A549 (cell line): Measurements from ENCODE around the gene CT55. TPM values are rescaled to one million over a fixed set of nuclear protein-coding genes. Genes with fewer than 3 reads are reported as not detected.
"Not testable (repeated sequence)": the region's sequence is repeated elsewhere in the genome, so short reads cannot be mapped to it uniquely, and the experiment has no call there.

Experiments used
- ATAC-seq, 2 experiments: fragments of 200-7000 bp in 1 of 2; fragments of >200 bp in 1 of 2; cut with Nextera tagmentation in 1 of 2; cut with Tn5 transposase in 1 of 2; 3 replicates each; pipeline versions ENCODE4 v1.8.0 to v1.9.1; 2018 to 2020; ENCODE audit warnings: mild to moderate bottlenecking in 1 of 2, moderate library complexity in 1 of 2
- CTCF ChIA-PET: fragments of 300-600 bp; sonication (Branson Sonifier 250); formaldehyde crosslinking; extraction: SDS; loops from one replicate; lab custom pipeline; 2021; ENCODE audit warnings: antibody characterized with exemption, inconsistent platforms; lab: Yijun Ruan, JAX
- POLR2A ChIA-PET: fragments of 350-600 bp; formaldehyde crosslinking; extraction: SDS; loops from one replicate; lab custom pipeline; 2021; ENCODE audit warnings: antibody characterized with exemption, inconsistent platforms; lab: Yijun Ruan, JAX
- DNase-seq, 2 experiments: peaks; one replicate each; pipeline versions ENCODE4 v3.0.0 to v3.0.0-alpha.2; 2011 to 2016; ENCODE audit warnings: low read depth in 1 of 2, low spot score in 1 of 2
- FAIRE-seq: peaks from 2 replicates; lab custom pipeline; 2011; peaks lifted over from hg19 to GRCh38; lab: Jason Lieb, UNC
- H3K27ac ChIP-seq, 2 experiments: fragments of >200 bp; sonication (Bioruptor Twin); formaldehyde crosslinking; 3 replicates each; pipeline ENCODE4 v1.5.1; 2016 to 2017
- H3K4me1 ChIP-seq: fragments of >200 bp; sonication (Bioruptor Twin); formaldehyde crosslinking; 3 replicates; pipeline ENCODE4 v1.6.1; 2016
- H3K4me2 ChIP-seq: fragments of >200 bp; sonication (Bioruptor Twin); formaldehyde crosslinking; 3 replicates; pipeline ENCODE4 v1.6.1; 2016
- H3K4me3 ChIP-seq: fragments of >200 bp; sonication (Bioruptor Twin); formaldehyde crosslinking; 3 replicates; pipeline ENCODE4 v1.5.1; 2016
- H3K9me3 ChIP-seq: fragments of >200 bp; sonication (Bioruptor Twin); formaldehyde crosslinking; 3 replicates; pipeline ENCODE4 v1.6.1; 2016
- ATOH8 ChIP-seq: fragments of 250-450 bp; sonication (Bioruptor Pico); IDR thresholded peaks from 2 replicates; pipeline ENCODE4 v1.5.0; 2020; ENCODE audit warnings: low read depth, mild to moderate bottlenecking, moderate library complexity
- BHLHE40 ChIP-seq: IDR thresholded peaks from 2 replicates; pipeline ENCODE4 v1.6.1; 2012; ENCODE audit warnings: low read depth, low read length, inconsistent platforms
- CBX8 ChIP-seq: fragments of 200-600 bp; sonication (generic); IDR thresholded peaks from 2 replicates; pipeline ENCODE4 v1.6.1; 2016
- CEBPB ChIP-seq, 2 experiments: fragments of >200 bp in 1 of 2; sonication (Bioruptor Twin) in 1 of 2; formaldehyde crosslinking in 1 of 2; IDR thresholded peaks; 2 replicates each; pipeline ENCODE4 v1.6.1; 2012 to 2016
- CHD2 ChIP-seq: fragments of 150-350 bp; IDR thresholded peaks from 2 replicates; pipeline ENCODE4 v1.6.1; 2014; ENCODE audit warnings: low read length; ENCODE audit not compliant: partially characterized antibody
- CTCF ChIP-seq: fragments of >200 bp; sonication (Bioruptor Twin); formaldehyde crosslinking; IDR thresholded peaks from 3 replicates; pipeline ENCODE4 v1.5.1; 2016
- EHMT2 ChIP-seq: fragments of 200-600 bp; sonication (generic); IDR thresholded peaks from 2 replicates; pipeline ENCODE4 v1.6.1; 2016; ENCODE audit warnings: antibody characterized with exemption, low read depth, mild to moderate bottlenecking, moderate library complexity
- EP300 ChIP-seq, 2 experiments: fragments of >200 bp; sonication (Bioruptor Twin); formaldehyde crosslinking; IDR thresholded peaks; 2 replicates in 1 of 2; 3 replicates in 1 of 2; pipeline ENCODE4 v1.6.1; 2016 to 2017
- HDAC2 ChIP-seq: fragments of 200-600 bp; sonication (generic); IDR thresholded peaks from 2 replicates; pipeline ENCODE4 v1.6.1; 2016
- HEYL ChIP-seq: fragments of 250-450 bp; sonication (Bioruptor Pico); IDR thresholded peaks from 2 replicates; pipeline ENCODE4 v1.8.0; 2021; ENCODE audit warnings: mild to moderate bottlenecking, moderate library complexity
- HOXA7 ChIP-seq: fragments of 250-450 bp; sonication (Bioruptor Pico); IDR thresholded peaks from 2 replicates; pipeline ENCODE4 v1.5.0; 2020; ENCODE audit warnings: mild to moderate bottlenecking, moderate library complexity
- KDM1A ChIP-seq: fragments of 200-600 bp; sonication (generic); IDR thresholded peaks from 2 replicates; pipeline ENCODE4 v1.6.1; 2016; ENCODE audit warnings: low read depth, mild to moderate bottlenecking
- MYC ChIP-seq: IDR thresholded peaks from 2 replicates; pipeline ENCODE4 v1.6.1; 2012; ENCODE audit warnings: mild to moderate bottlenecking, inconsistent platforms, low read length, improper control_type of control experiment, borderline replicate concordance
- PHF8 ChIP-seq: fragments of 200-600 bp; sonication (generic); IDR thresholded peaks from 2 replicates; pipeline ENCODE4 v1.6.1; 2016; ENCODE audit warnings: low read depth, mild to moderate bottlenecking, antibody characterized with exemption, moderate library complexity, borderline replicate concordance
- RAD21 ChIP-seq, 2 experiments: fragments of >200 bp in 1 of 2; sonication (Bioruptor Twin) in 1 of 2; formaldehyde crosslinking in 1 of 2; IDR thresholded peaks in 1 of 2; conservative IDR thresholded peaks in 1 of 2; 2 replicates in 1 of 2; 3 replicates in 1 of 2; pipeline ENCODE4 v1.6.1; 2012 to 2018; ENCODE audit warnings: inconsistent platforms in 1 of 2
- RARB ChIP-seq: fragments of 250-450 bp; sonication (Bioruptor Pico); IDR thresholded peaks from 2 replicates; pipeline ENCODE4 v1.8.0; 2021; ENCODE audit warnings: mild to moderate bottlenecking, moderate library complexity
- RCOR1 ChIP-seq: fragments of 150-350 bp; IDR thresholded peaks from 2 replicates; pipeline ENCODE4 v1.6.1; 2014; ENCODE audit warnings: antibody characterized with exemption, low read length, low read depth
- RNF2 ChIP-seq: fragments of 200-600 bp; sonication (generic); IDR thresholded peaks from 2 replicates; pipeline ENCODE4 v1.6.1; 2016; ENCODE audit warnings: low read depth, mild to moderate bottlenecking, antibody characterized with exemption, moderate library complexity, borderline replicate concordance
- SMC3 ChIP-seq: fragments of >200 bp; sonication (Bioruptor Twin); formaldehyde crosslinking; IDR thresholded peaks from 3 replicates; pipeline ENCODE4 v1.6.1; 2018; ENCODE audit warnings: inconsistent platforms
- ZNF302 ChIP-seq: fragments of 250-450 bp; sonication (Bioruptor Pico); IDR thresholded peaks from 2 replicates; pipeline ENCODE4 v1.9.0; 2021; ENCODE audit warnings: inconsistent platforms, mild to moderate bottlenecking, moderate library complexity
- WGBS: methylation state at CpG from one replicate; pipeline ENCODE4 v1.1.6; 2017; ENCODE audit errors: missing lambda C conversion rate; 5-methylcytosine and 5-hydroxymethylcytosine counted together
- polyA plus RNA-seq, 4 experiments: library from polyadenylated mRNA; depleted of rRNA in 3 of 4; stranded (reverse); fragments of >200 nt; fragmentation: RNase III in 1 of 4; extraction: RNeasy Plus Mini Kit Qiagen cat#74134 plus additional on column Dnase treatment in 1 of 4; gene quantifications; 2 replicates in 3 of 4; 3 replicates in 1 of 4; pipeline ENCODE4 v1.2.3, GENCODE V29; 2011 to 2017
- TF ChIP-seq, protein P1 (sequence below): fragments of 150-350 bp; IDR thresholded peaks from 2 replicates; pipeline ENCODE4 v1.6.1; 2014; ENCODE audit warnings: low read depth, mild to moderate bottlenecking, low read length

Gene CT55
- polyA plus RNA-seq, 2 of the 4 experiments (the other 2 are of a cell fraction), result 0.05 TPM; not detected in 1

DNA sequence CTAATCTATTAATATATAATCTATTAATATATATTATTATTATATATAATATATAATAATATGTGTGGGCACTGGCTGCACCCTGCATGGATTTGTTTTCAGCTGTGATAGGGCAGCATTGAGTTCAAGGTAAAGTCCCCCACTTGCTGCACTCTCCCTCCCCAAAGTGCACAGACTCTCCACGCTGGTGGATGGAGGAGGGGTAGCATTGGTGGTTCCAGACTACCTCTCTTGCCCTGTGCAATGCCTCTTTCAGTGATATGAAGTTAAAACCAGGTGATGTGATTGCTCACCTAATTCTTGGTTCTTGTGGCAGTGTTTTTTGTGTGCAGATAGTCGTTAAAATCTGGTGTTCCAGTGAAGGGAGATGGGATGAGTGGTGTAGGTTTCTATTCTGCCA, 55.1 kb downstream of the CT55 start:
- H3K4me1 ChIP-seq, DNase-seq, ATAC-seq, H3K27ac ChIP-seq, POLR2A ChIA-PET, H3K4me2 ChIP-seq, H3K9me3 ChIP-seq, H3K4me3 ChIP-seq, CTCF ChIA-PET: not testable (repeated sequence)
- WGBS, result no CpG with 5 or more reads among the region's 2 CpGs
- FAIRE-seq, result peak; percentile 98

- no peaks in the 10 kb centered on the region for H3K9me3 ChIP-seq
- no peak overlapping the region for H3K27ac ChIP-seq
- no peak for TF ChIP-seq EHMT2
- no peak for TF ChIP-seq KDM1A
- TF ChIP-seq, protein P1, sequence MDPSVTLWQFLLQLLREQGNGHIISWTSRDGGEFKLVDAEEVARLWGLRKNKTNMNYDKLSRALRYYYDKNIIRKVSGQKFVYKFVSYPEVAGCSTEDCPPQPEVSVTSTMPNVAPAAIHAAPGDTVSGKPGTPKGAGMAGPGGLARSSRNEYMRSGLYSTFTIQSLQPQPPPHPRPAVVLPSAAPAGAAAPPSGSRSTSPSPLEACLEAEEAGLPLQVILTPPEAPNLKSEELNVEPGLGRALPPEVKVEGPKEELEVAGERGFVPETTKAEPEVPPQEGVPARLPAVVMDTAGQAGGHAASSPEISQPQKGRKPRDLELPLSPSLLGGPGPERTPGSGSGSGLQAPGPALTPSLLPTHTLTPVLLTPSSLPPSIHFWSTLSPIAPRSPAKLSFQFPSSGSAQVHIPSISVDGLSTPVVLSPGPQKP, result no peak
- TF ChIP-seq, all 56 proteins: peak for 0
- H3K4me1 ChIP-seq, result no peaks in the 10 kb centered on the region
- no peak for ATAC-seq
- FAIRE-seq, result no peak
- ChIA-PET POLR2A (no interaction called here), CTCF (no interaction called here)
- 30% methylated on average over 2 of the region's 2 CpGs for WGBS
- H3K4me2 ChIP-seq, result no peak overlapping the region
- no peak for DNase-seq
- no peak overlapping the region for H3K4me3 ChIP-seq
Observed at GRCh38 chrX:135114392-135114791, 56.8 kb downstream of the CT55 start.

DNA sequence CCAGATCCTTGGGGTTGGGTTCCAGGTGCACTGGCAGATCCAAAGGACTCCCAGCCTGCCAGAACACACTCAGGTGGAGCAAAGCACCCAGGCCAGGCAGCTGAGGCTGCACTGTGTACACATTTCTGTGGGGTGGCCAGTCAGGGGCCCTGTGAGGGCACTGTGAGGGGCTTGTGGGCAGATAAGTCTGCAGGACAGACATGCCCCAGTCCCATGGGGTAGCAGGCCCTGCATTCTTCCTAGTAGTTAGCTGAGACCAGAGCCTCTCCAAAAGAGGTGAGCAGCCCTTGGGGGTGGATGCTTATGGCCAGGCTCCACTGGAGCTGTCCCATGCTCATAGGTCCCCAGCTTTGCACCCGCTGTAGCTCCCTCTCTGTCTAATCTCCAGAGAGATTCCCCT, 58.5 kb downstream of the CT55 start:
- no peaks in the 10 kb centered on the region for H3K9me3 ChIP-seq
- no peak overlapping the region for H3K27ac ChIP-seq
- FAIRE-seq, result no peak
- no peak overlapping the region for H3K4me2 ChIP-seq
- H3K4me3 ChIP-seq, result no peak overlapping the region
- TF ChIP-seq, protein P1, result no peak
- no peak for TF ChIP-seq RCOR1
- no peak for TF ChIP-seq PHF8
- no peak for TF ChIP-seq RNF2
- TF ChIP-seq HEYL (CRISPR knock-in tag), result no peak
- no peak for TF ChIP-seq HDAC2
- no peak for TF ChIP-seq EP300 (IDR thresholded peaks at IDR 0.05)
- no peak for TF ChIP-seq BHLHE40
- no peak for TF ChIP-seq MYC
- TF ChIP-seq ZNF302, result no peak
- no peak for TF ChIP-seq CTCF
- TF ChIP-seq, all 56 proteins: peak for 0
- ChIA-PET POLR2A (no interaction called here), CTCF (interaction anchor here (0.6 to 1.7 kb wide), 5 partner anchors 67 to 689 kb away, joined by 3 to 5 read pairs (median 3); no protein-coding TSS in a partner anchor)
- no peaks in the 10 kb centered on the region for H3K4me1 ChIP-seq
- DNase-seq (no peak), ATAC-seq (no peak)
- WGBS, result no CpG with 5 or more reads among the region's 1 CpG

- ChIA-PET POLR2A (no interaction called here), CTCF (interaction anchor here (0.6 to 1.7 kb wide), 8 partner anchors 33 to 688 kb away, joined by 3 to 5 read pairs (median 3); no protein-coding TSS in a partner anchor)
- Histone ChIP-seq H3K4me2 (no peak overlapping the region), H3K9me3 (no peaks in the 10 kb centered on the region), H3K4me1 (no peaks in the 10 kb centered on the region), H3K27ac (no peak overlapping the region), H3K4me3 (no peak overlapping the region)
- ATAC-seq (peak; percentile 68 to 82), FAIRE-seq (peak; percentile 92), DNase-seq (peak; percentile 14 to 31)
- TF ChIP-seq CTCF (peak; percentile 54), ATOH8 (CRISPR knock-in tag) (no peak), SMC3 (peak; percentile 50), ZNF302 (no peak), RAD21 (conservative IDR thresholded peaks at IDR 0.05 in 1 of 2, IDR thresholded peaks at IDR 0.05 in 1 of 2) (peak; percentile 45 to 60; a peak in 4 of 5 replicates), CBX8 (no peak), RARB (CRISPR knock-in tag) (no peak), HOXA7 (CRISPR knock-in tag) (no peak), CEBPB (IDR thresholded peaks at IDR 0.05) (no peak), RCOR1 (no peak), CHD2 (no peak)
- 2% methylated on average over 5 of the region's 5 CpGs for WGBS
Observed at GRCh38 chrX:135112096-135112729, 59.0 kb downstream of the CT55 start.
